Fibroblast of mammary gland (primary cell): ENCODE results near the gene HS3ST6.

Experiments used
- DNase-seq: peaks from one replicate; pipeline ENCODE4 v3.0.0-alpha.2; 2010; ENCODE audit warnings: low read depth
- H3K4me3 ChIP-seq: 2 replicates; pipeline ENCODE4 v1.5.1; 2011; ENCODE audit warnings: low read depth, mild to moderate bottlenecking, low read length, moderate library complexity; ENCODE audit not compliant: control insufficient read depth
- TF ChIP-seq, protein P1 (sequence below): conservative IDR thresholded peaks from 2 replicates; pipeline ENCODE4 v1.5.1; 2011; ENCODE audit warnings: low read depth, low read length, inconsistent platforms; ENCODE audit not compliant: control insufficient read depth, insufficient read depth

The HS3ST6 gene

DNA sequence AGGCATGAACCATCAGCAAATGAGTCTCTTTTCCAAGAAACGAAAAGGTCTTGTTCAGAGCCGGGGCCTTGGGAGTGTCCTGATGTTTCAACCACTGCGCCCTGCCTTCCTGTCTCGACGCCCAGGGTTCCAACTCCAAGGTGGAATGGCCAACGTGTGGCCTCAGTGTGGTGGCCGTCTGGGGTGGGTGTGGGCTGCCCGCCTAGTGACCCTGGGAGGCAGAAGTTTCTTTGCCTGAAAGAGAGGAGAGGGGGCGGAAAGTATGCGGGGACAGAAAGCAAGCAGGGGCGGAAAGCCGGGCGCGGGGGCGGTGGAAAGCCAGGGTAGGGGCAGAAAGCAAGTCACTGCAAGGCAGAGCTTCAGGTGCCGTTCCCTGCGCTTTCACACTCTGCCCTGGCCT, 20.7 kb upstream of the HS3ST6 start:
- TF ChIP-seq, protein P1, sequence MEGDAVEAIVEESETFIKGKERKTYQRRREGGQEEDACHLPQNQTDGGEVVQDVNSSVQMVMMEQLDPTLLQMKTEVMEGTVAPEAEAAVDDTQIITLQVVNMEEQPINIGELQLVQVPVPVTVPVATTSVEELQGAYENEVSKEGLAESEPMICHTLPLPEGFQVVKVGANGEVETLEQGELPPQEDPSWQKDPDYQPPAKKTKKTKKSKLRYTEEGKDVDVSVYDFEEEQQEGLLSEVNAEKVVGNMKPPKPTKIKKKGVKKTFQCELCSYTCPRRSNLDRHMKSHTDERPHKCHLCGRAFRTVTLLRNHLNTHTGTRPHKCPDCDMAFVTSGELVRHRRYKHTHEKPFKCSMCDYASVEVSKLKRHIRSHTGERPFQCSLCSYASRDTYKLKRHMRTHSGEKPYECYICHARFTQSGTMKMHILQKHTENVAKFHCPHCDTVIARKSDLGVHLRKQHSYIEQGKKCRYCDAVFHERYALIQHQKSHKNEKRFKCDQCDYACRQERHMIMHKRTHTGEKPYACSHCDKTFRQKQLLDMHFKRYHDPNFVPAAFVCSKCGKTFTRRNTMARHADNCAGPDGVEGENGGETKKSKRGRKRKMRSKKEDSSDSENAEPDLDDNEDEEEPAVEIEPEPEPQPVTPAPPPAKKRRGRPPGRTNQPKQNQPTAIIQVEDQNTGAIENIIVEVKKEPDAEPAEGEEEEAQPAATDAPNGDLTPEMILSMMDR = no peak
- no peak for DNase-seq
- H3K4me3 ChIP-seq = no peak overlapping the region

DNA sequence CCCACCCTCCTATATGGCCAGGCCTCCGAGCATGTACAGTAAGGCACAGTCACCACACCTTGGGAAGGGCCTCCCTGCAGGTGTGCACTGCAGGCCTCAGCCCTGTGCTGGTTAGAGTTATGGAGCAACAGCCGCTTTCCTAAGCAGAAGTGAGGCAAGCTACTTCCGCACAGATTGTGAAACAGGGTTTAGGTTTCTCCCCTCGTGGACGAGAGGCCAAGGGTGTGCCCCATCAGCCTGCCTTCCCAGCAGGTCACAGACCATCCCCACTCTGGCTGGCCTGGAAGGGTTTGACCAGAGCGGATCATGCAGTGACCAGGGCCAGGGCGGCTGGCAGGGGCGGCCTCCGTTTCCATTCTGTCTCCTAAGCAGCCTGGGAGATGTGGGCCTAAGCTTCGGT, 20.1 kb upstream of the HS3ST6 start:
- no peak for DNase-seq
- no peak overlapping the region for H3K4me3 ChIP-seq
- TF ChIP-seq, protein P1 = no peak

DNA sequence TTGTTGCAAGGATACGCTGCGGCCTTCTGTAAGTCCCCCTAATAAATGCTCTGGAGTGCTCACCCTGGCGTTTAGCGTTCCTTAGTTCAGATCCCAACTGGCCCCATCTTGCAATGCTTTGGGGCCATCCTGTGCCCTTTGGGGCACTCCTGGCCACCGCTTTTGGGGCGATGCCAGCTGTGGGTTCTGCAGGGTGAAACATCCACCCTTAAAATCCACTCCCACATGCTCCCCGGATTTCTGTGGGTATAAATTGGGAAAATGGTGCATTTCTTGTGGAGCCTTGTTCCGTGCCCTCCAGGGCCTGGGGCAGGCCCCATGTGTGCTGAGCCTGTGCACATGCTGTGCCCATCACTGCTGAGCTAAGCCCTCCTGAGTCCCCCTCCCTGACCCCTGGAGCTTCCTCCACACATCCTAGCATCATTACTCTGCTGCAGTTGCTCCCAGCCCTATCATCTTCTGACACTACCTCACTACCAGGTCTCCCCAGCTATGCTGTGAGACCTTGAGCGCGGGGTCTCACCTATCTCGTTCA, 18.8 kb upstream of the HS3ST6 start:
- no peak for DNase-seq
- TF ChIP-seq, protein P1 = no peak
- H3K4me3 ChIP-seq = no peak overlapping the region

DNA sequence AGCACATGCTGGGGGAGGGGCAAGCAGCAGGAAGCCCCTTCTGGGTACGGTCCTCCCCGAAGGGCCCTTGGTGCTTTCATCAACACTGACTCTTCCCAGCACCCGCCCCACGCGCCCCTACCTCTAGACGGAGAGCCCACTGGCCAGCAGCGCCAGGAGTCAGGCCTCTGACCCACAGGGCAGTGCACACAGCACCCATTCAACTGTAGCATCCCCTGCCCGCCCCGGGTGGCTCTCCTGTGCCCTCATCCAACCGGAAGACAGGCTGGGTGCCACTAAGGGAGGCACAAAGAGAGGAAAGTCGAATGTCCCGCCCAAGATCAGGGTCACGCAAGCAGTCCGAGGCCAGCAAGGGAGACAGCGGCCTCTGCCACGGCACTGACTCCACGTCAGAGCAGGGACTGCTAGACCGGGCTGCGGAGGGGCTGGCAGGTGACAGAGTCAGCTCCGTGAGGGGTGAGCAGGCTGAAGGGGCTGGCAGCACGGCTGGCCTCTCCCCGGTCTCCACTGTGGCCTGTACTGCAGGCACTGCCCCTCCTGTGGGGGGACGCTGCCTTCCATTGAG, 15.0 kb upstream of the HS3ST6 start:
- TF ChIP-seq, protein P1 = no peak
- DNase-seq = no peak
- no peak overlapping the region for H3K4me3 ChIP-seq

DNA sequence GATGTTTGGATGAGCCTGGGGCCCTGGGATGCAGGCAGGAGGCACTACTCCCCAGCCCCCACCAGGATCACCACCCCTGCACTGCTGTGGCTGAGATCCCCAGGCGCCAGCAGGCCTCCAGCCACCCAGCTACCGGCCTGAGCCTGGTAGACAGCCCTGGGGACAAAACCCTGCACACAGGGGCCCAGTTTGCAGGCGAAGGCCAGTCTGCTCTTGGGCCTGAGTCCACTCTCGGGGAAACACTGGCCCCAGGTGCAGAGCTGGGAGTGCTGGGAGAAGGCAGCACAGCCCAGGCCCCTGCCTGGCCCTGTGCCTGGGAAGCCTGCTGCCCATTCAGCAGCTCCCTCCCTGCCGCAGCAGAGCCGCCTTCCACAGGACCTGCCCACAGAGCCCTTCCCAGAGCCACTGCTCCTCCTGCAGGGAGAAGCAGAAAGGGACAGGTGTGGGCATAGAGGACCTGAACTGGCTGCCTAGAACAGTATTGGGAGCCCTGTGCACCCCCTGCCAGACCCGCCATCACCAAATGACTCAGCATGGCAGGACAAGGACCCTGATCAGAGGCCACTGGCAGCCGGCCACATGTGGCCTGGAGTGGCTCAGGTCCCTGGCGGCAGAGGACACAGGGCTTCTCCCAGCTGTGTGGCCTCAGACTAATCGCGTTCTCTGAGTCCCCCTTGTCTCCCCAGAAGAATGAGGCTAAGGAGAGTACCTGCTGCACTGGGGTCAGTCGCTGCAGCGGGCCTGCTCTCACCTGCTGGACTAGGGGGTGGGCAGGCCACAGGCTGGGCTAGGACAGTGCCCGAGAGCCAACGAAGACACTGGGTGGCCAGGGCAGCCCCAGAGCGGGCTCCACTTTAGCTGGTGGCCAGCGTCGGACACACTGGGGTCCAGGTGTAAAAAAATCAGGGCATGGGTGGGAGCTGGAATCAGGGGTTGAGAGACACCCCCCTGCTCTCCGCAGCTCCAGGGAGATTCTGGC, 14.1 kb upstream of the HS3ST6 start:
- TF ChIP-seq, protein P1 = no peak
- DNase-seq = no peak
- H3K4me3 ChIP-seq = no peak overlapping the region

DNA sequence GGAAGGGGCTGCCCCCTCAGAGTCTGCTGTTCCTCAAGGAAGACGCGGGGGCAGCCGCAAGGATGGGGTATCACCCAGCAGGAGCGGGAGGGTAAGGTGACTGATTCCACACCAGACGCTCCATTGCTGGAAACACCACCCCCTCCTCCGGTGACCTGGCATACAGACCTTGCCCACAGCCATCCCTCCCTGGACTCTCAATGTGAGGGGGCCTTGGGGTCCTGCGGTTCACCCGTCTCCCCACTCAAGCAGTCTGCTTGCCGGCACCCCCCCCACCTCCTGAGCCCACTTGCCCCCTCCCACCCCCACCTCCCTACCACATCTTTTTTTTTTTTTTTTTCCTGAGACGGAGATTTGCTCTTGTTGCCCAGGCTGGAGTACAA, 12.1 kb upstream of the HS3ST6 start:
- DNase-seq = no peak
- TF ChIP-seq, protein P1 = no peak

More for the DNA sequence above, 12.1 kb upstream of the HS3ST6 start:
- H3K4me3 ChIP-seq = no peak overlapping the region
